Left ventricle myocardium inferior (tissue), 1 donor: ENCODE data around the gene ZNF777. TPM values are rescaled to one million over a fixed set of nuclear protein-coding genes. Genes with fewer than 3 reads are reported as not detected.
"Not testable (repeated sequence)": the region's sequence is repeated elsewhere in the genome, so short reads cannot be mapped to it uniquely, and the experiment has no call there.

ENCODE experiments used
- DNase-seq: peaks from one replicate; pipeline ENCODE4 v3.0.0-alpha.2; 2020
- H3K27ac ChIP-seq: fragments of 200-600 bp; replicated peaks from 2 replicates; pipeline ENCODE4 v1.8.0; 2021
- H3K27me3 ChIP-seq: fragments of 200-600 bp; 2 replicates; pipeline ENCODE4 v1.8.0; 2021; ENCODE audit warnings: low read depth
- H3K36me3 ChIP-seq: fragments of 200-600 bp; 2 replicates; pipeline ENCODE4 v1.8.0; 2021
- H3K4me1 ChIP-seq: fragments of 200-600 bp; 2 replicates; pipeline ENCODE4 v1.8.0; 2021
- H3K4me3 ChIP-seq: fragments of 200-600 bp; 2 replicates; pipeline ENCODE4 v1.8.0; 2021; ENCODE audit warnings: mild to moderate bottlenecking, moderate library complexity
- H3K9me3 ChIP-seq: fragments of 200-600 bp; replicated peaks from 2 replicates; pipeline ENCODE4 v1.8.0; 2021
- intact Hi-C: fragments of 100-400 bp; cut with micrococcal nuclease; formaldehyde crosslinking; loops from one replicate; pipeline ENCODE4 v1.11.0; 2022
- total RNA-seq: library from RNA; stranded (reverse); fragmentation: NEBNext Ultra II Directional; extraction: Animal tissue kit (Norgen Biotek cat#: 25700); gene quantifications from one replicate; pipeline ENCODE4 v1.2.1, GENCODE V29; 2021
- TF ChIP-seq, protein P1 (sequence below): fragments of 200-600 bp; IDR thresholded peaks from 2 replicates; pipeline ENCODE4 v1.8.0; 2021; ENCODE audit warnings: antibody characterized with exemption, mild to moderate bottlenecking, borderline replicate concordance
- donor health status: DM: no; HTN: yes; CAD: no; lungs with severe emphysema.

ZNF777 gene
- total RNA-seq, 1 donor from 2014 or later, result 7.2 TPM

DNA sequence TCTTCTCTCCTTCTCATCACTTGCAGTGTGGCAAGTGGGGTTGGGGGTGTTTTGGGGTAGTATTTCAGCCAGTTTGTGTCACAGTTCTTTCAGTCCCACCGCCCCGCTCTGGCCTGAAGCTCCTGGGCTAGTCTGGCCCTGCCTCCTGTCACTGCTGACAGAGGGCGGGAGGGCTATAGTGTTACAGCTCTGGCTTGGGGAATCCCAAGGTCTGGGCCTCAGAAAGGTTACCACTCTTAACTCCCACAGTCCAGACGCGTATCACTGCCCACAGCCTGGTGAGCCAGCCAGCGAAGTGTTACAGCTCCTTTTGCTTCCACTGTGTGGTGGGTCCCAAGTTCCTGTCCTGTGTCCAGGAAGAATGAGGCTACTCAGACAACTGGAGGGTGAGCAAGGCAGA lies 56.0 kb downstream of the ZNF777 start:
- Histone ChIP-seq H3K27ac (no peak overlapping the region), H3K4me3 (no peak overlapping the region), H3K9me3 (no peaks in the 10 kb centered on the region), H3K27me3 (peaks cover 38% of the 10 kb centered on the region), H3K36me3 (no peaks in the 10 kb centered on the region), H3K4me1 (no peaks in the 10 kb centered on the region)
- intact Hi-C loops, result no loop called here
- no peak for DNase-seq
- TF ChIP-seq, protein P1, sequence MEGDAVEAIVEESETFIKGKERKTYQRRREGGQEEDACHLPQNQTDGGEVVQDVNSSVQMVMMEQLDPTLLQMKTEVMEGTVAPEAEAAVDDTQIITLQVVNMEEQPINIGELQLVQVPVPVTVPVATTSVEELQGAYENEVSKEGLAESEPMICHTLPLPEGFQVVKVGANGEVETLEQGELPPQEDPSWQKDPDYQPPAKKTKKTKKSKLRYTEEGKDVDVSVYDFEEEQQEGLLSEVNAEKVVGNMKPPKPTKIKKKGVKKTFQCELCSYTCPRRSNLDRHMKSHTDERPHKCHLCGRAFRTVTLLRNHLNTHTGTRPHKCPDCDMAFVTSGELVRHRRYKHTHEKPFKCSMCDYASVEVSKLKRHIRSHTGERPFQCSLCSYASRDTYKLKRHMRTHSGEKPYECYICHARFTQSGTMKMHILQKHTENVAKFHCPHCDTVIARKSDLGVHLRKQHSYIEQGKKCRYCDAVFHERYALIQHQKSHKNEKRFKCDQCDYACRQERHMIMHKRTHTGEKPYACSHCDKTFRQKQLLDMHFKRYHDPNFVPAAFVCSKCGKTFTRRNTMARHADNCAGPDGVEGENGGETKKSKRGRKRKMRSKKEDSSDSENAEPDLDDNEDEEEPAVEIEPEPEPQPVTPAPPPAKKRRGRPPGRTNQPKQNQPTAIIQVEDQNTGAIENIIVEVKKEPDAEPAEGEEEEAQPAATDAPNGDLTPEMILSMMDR, result no peak

DNA sequence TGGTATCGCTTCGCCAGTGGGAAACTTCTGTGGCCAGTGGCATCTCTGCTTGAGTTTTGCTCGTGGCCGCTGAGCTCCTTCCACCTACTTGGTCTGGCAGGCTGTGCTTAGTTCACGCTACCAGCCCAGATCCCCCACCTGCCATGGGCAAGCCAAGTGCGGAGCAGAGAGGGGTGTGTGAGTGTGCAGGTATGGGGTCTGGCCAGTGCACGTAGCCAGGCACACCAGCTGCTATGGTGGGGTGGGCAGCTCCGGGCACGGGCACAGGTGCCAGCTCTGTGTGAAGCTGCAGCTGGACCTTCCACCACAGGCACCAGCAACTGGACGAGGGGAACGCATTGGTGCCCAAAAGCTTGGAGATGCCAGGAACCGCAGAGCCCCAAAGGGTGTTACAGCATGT lies 56.5 kb downstream of the ZNF777 start:
- no peak overlapping the region for H3K4me3 ChIP-seq
- no peaks in the 10 kb centered on the region for H3K9me3 ChIP-seq
- TF ChIP-seq, protein P1, result no peak
- no peak overlapping the region for H3K27ac ChIP-seq
- no peaks in the 10 kb centered on the region for H3K4me1 ChIP-seq
- DNase-seq, result no peak
- intact Hi-C loops, result no loop called here
- H3K27me3 ChIP-seq, result peaks cover 38% of the 10 kb centered on the region
- no peaks in the 10 kb centered on the region for H3K36me3 ChIP-seq

DNA sequence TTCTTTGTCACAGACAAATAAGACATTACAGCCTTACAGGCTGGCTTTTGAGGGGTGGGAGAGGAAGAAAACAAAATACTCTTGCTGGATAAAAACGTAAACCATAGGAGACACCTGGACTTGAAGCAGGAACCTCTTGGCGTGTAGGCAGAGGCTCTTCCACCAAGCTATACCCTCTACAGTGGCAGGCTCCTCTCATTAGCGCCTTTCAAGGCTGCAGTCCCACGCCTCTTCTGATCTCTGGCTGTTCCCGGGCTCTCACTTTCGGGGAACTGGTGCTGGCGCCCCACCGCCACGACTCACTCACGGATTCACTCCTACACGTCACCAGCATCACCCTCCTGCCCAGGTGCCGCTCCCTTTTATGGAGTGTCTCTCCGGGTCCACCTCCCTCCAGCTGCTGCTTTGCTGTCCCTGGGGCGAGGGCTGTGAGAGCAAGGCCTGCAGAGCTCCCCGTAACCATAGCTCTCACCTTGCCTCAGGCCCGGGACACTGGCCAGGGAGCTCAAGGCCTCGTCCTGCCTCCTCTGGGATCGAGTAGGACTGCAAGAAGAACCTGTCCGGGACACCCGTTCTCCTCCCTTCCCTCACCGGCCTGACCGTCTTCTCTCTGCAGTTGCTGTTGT lies 62.6 kb downstream of the ZNF777 start:
- intact Hi-C loops, result no loop called here
- no peak for DNase-seq
- Histone ChIP-seq H3K4me3 (no peak overlapping the region), H3K27me3 (peaks cover 56% of the 10 kb centered on the region), H3K27ac (no peak overlapping the region), H3K36me3 (no peaks in the 10 kb centered on the region), H3K9me3 (peaks cover 13% of the 10 kb centered on the region), H3K4me1 (no peaks in the 10 kb centered on the region)
- TF ChIP-seq, protein P1, result no peak

DNA sequence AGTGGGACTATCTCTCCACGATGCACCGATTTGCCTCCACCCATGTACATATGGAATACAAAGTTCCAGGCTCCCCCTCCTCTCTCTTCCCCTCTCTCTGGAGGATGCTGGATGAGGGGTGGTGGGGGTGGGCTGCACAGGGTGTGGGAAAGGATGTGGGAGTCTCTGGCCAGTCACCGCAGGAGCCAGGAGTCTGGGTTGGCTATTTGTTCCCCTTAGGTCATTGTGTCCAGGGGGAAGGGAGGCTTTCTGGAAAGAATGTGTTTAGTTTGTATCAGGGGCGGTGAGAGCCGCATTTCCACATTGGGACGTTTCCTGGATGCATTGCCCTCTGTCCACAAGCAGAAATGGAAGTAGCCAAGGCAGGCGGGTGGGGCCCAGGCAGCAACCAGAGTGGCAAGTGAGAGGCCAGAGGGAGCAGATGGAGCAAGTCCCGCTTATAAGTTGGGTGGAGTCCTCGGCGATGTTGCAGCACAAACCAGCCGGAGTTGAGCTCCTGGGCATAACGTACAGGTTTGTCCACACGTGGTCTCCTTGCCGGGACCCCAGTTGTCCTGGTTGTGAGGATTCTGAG lies 63.3 kb downstream of the ZNF777 start:
- H3K27ac ChIP-seq, result no peak overlapping the region
- no peak for DNase-seq

DNA sequence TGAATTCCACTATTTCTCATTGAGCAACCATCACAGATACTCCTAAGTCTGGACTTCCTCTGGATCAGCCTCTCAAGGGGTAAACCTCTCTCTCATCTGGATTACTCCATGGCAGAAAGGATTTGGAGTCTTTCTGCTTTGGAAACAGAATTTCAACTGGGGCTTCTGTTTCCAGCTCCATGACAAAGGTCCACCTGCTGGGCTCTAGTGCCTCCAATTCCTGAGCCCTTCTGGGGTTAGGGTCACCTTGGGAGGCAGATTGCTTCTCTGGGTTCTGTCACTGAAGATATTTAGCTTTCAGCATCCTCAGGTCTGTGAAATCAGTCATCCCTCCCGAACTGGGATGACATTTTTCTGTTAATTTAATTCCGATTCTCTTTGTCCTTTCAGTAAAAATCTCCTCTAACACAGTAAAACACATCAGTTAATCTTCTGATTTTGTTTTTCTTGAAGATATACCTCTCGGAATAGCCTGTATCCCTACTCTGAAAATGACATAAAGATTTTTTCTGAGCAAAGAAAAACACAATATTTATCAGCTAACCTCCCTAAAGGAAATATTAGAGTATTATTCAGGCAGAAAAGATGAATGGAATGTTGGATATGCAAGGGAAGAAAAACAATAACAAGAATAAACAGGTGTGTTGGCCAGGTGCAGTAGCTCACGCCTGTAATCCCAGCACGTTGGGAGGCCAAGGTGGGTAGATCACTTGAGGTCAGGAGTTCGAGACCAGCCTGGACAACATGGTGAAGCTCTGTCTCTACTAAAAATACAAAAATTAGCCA lies 72.1 kb downstream of the ZNF777 start:
- H3K4me3 ChIP-seq, DNase-seq, intact Hi-C loops: not testable (repeated sequence)

More for the DNA sequence above, 63.3 kb downstream of the ZNF777 start:
- H3K9me3 ChIP-seq, result peaks cover 13% of the 10 kb centered on the region
- intact Hi-C loops, result no loop called here
- peaks cover 51% of the 10 kb centered on the region for H3K27me3 ChIP-seq
- TF ChIP-seq, protein P1, result no peak
- no peaks in the 10 kb centered on the region for H3K36me3 ChIP-seq
- no peak overlapping the region for H3K4me3 ChIP-seq
- no peaks in the 10 kb centered on the region for H3K4me1 ChIP-seq

DNA sequence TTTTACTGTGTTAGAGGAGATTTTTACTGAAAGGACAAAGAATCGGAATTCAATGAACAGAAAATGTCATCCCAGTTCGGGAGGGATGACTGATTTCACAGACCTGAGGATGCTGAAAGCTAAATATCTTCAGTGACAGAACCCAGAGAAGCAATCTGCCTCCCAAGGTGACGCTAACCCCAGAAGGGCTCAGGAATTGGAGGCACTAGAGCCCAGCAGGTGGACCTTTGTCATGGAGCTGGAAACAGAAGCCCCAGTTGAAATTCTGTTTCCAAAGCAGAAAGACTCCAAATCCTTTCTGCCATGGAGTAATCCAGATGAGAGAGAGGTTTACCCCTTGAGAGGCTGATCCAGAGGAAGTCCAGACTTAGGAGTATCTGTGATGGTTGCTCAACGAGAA lies 74.3 kb downstream of the ZNF777 start:
- H3K27ac ChIP-seq, H3K4me3 ChIP-seq, H3K4me1 ChIP-seq, DNase-seq, H3K36me3 ChIP-seq, H3K9me3 ChIP-seq, intact Hi-C loops: not testable (repeated sequence)
- peaks cover 48% of the 10 kb centered on the region for H3K27me3 ChIP-seq

More for the DNA sequence above, 72.1 kb downstream of the ZNF777 start:
- H3K27me3 ChIP-seq, result peaks cover 36% of the 10 kb centered on the region
- not testable (repeated sequence) for H3K27ac ChIP-seq, H3K36me3 ChIP-seq, H3K9me3 ChIP-seq, H3K4me1 ChIP-seq
